ENCODE data around the gene TRIM66. TPM values are rescaled to one million over a fixed set of nuclear protein-coding genes. Genes with fewer than 3 reads are reported as not detected.

The TRIM66 gene
- total and polyA plus RNA-seq, 10 of the 15 experiments (the other 5 are each of a cell fraction or from before 2014, with no cell fraction given): 1.7 to 14.5 (median 7.4) TPM

- Histone ChIP-seq H4K20me1 (ENCODE audit: control insufficient read depth, insufficient read depth) (no peaks in the 10 kb centered on the region), H3K9ac (ENCODE audit: control insufficient read depth, insufficient read depth, low read length) (no peak overlapping the region), H2AFZ (ENCODE audit: control insufficient read depth, low read depth, low read length) (no peak overlapping the region), H3K4me2 (ENCODE audit: control insufficient read depth, insufficient read depth) (no peak overlapping the region), H3K9me3 (replicated peaks; ENCODE audit: control insufficient read depth, insufficient read depth, low read length) (no peaks in the 10 kb centered on the region), H3K27ac (ENCODE audit: control insufficient read depth, insufficient read depth) (no peak overlapping the region), H3K4me1 (ENCODE audit: control insufficient read depth, insufficient read depth, low read length) (no peaks in the 10 kb centered on the region), H3K27me3 (replicated peaks in 1 of 2; ENCODE audit: control insufficient read depth in 2 of 2, insufficient read depth in 2 of 2, low read length in 1 of 2) (no peaks in the 10 kb centered on the region), H3K4me3 (no peak overlapping the region), H3K79me2 (ENCODE audit: control insufficient read depth, insufficient read depth, low read length) (no peaks in the 10 kb centered on the region), H3K36me3 (ENCODE audit: control insufficient read depth in 2 of 2, insufficient read depth in 2 of 2, low read length in 1 of 2) (peaks cover 2 to 10% of the 10 kb centered on the region in 2 experiments; a peak in 3 of 4 replicates)
- no TSS peak for BruUV-seq (replicated peaks)
- TF ChIP-seq NBN (IDR thresholded peaks at IDR 0.05) (no peak), PML (IDR thresholded peaks at IDR 0.05; ENCODE audit: low read length) (no peak), NFIC (IDR thresholded peaks at IDR 0.05; ENCODE audit: low read depth, low read length) (no peak), NKRF (conservative IDR thresholded peaks at IDR 0.05) (no peak), SMAD1 (IDR thresholded peaks at IDR 0.05; ENCODE audit: low read depth, partially characterized antibody) (no peak), JUND (IDR thresholded peaks at IDR 0.05; ENCODE audit: low read depth, low read length) (no peak), PKNOX1 (IDR thresholded peaks at IDR 0.05) (no peak), ZNF687 (IDR thresholded peaks at IDR 0.05) (no peak), NR2C2 (IDR thresholded peaks at IDR 0.05; ENCODE audit: borderline replicate concordance, control insufficient read depth, insufficient read length, low read depth) (no peak), JUNB (IDR thresholded peaks at IDR 0.05) (no peak), NFXL1 (IDR thresholded peaks at IDR 0.05; ENCODE audit: borderline replicate concordance) (no peak), KLF5 (IDR thresholded peaks at IDR 0.05; ENCODE audit: partially characterized antibody) (no peak), BHLHE40 (IDR thresholded peaks at IDR 0.05; ENCODE audit: borderline replicate concordance in 1 of 2, low read depth in 2 of 2, low read length in 1 of 2) (no peak), ZNF207 (IDR thresholded peaks at IDR 0.05; ENCODE audit: borderline replicate concordance) (no peak), PBX3 (IDR thresholded peaks at IDR 0.05; ENCODE audit: insufficient replicate concordance, low read depth, low read length) (no peak), CHD4 (IDR thresholded peaks at IDR 0.05) (no peak)
- no peak for ATAC-seq
- no peak for FAIRE-seq
- in situ Hi-C loops (cut with MboI) (no loop called here), intact Hi-C loops (cut with micrococcal nuclease; ENCODE audit: unreplicated experiment) (no loop called here)
- ChIA-PET CTCF (interaction anchor here (0.7 kb wide), 1 partner anchor 384 kb away, joined by 3 read pairs; no protein-coding TSS in a partner anchor), RAD21 (ENCODE audit: unreplicated experiment) (interaction anchor here (0.9 kb wide), 1 partner anchor 182 kb away, joined by 3 read pairs; no protein-coding TSS in a partner anchor), POLR2A (no interaction called here), SMC1A (ENCODE audit: uncharacterized antibody, unreplicated experiment) (interaction anchor here (0.6 to 1.3 kb wide), 3 partner anchors 10 to 339 kb away, joined by 3 to 4 read pairs (median 3); no protein-coding TSS in a partner anchor)
- DNase-seq (ENCODE audit: low read depth, low spot score): no peak
- WGBS (ENCODE audit: insufficient coverage, insufficient replicate concordance, low lambda C conversion rate, missing lambda C conversion rate): 95% methylated on average over 6 of the region's 6 CpGs
Measured at GRCh38 chr11:8631395-8632118, 50.9 kb downstream of the TRIM66 start.

Data from GM12878 (cell line).